Fibroblast of mammary gland (primary cell): Measurements from ENCODE around the gene TNFAIP8L3.
"Not testable (repeated sequence)": the region's sequence is repeated elsewhere in the genome, so short reads cannot be mapped to it uniquely, and the experiment has no call there.

Experiments used
- DNase-seq: peaks from one replicate; pipeline ENCODE4 v3.0.0-alpha.2; 2010; ENCODE audit warnings: low read depth
- H3K4me3 ChIP-seq: 2 replicates; pipeline ENCODE4 v1.5.1; 2011; ENCODE audit warnings: low read depth, mild to moderate bottlenecking, low read length, moderate library complexity; ENCODE audit not compliant: control insufficient read depth
- CTCF ChIP-seq: conservative IDR thresholded peaks from 2 replicates; pipeline ENCODE4 v1.5.1; 2011; ENCODE audit warnings: low read depth, low read length, inconsistent platforms; ENCODE audit not compliant: control insufficient read depth, insufficient read depth

Gene TNFAIP8L3

GRCh38 chr15:51038974-51039319 lies 55.8 kb downstream of the TNFAIP8L3 start:
- TF ChIP-seq CTCF = no peak
- no peak overlapping the region for H3K4me3 ChIP-seq
- DNase-seq = no peak

DNA sequence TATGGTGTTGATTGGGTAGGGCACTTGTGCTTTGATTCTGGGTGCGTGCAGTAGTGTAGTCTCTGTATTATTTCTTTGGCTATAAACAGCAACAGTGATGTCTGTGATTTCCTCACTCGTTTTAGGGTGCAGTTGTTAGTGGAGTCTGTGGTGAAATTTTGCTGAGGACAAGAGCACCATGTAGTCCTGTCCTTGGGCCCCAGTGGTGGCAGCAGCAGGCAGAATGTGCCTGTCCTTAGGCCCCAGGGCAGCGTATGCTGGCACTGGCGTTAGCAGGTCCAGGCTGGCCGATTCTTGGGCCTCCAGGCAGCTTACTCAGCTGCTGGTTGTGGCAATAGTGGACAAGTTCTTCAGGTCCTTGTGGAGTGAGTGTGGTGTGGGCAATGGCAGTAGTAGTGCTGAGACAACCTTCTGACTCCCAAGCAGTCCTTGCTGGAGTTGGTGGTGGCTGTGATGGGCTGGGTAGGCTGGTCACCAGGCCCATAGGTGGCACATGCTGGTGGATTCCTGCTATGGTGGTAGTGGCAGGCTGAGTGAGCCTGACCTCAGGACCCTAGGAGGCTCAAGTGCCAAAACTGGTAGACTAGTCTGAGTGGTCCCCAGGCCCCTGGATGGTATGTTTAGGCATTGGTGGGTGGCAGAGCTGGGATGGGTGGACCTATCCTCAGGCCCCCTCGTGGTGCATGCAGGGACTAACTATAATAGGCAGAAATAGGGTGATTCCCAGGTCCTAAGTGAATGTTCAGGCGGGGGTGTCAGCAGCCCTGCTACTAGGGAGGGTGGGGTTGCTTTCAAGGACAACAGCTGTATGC lies 56.3 kb downstream of the TNFAIP8L3 start:
- TF ChIP-seq CTCF = no peak

GRCh38 chr15:51037474-51037873 lies 57.2 kb downstream of the TNFAIP8L3 start:
- not testable (repeated sequence) for H3K4me3 ChIP-seq, DNase-seq

More for the DNA sequence above, 56.3 kb downstream of the TNFAIP8L3 start:
- H3K4me3 ChIP-seq = no peak overlapping the region
- no peak for DNase-seq

DNA sequence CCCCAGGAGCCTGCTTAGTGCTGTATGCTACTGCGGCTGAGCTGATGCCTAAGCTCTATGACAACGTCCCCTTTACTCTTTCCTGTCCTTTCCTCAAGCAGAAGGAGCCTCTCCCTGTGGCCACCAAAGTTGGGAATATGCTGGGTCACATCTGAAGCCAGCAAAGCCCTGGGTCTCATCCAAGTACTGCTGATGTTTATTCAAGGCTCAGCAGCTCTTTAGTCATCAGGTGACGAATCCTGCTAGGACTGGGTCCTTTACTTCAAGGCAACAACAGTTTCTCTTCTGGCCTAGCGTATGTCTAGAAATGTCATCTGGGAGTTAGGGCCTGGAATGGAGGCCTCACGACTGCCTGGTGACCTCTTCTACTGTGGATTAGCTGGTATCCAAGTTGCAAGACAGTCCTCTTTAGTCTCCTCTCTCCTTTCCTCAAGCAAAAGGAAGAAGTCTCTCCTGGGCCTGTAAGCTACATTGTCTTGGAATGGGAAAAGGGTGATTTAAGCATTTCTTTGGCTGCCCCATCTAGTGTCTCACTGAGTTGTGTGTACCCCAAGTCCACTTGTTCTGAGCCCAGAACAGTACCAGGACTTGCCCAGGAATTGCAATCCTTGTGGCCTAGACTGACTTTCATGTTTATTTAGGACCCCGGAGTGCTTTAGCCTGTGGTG lies 63.9 kb downstream of the TNFAIP8L3 start:
- no peak overlapping the region for H3K4me3 ChIP-seq
- TF ChIP-seq CTCF = no peak
- peak; percentile 89 for DNase-seq

GRCh38 chr15:51025454-51025846 lies 69.3 kb downstream of the TNFAIP8L3 start:
- TF ChIP-seq CTCF = no peak
- DNase-seq = no peak
- H3K4me3 ChIP-seq = no peak overlapping the region

- DNase-seq = peak; percentile 45
- no peak overlapping the region for H3K4me3 ChIP-seq
- TF ChIP-seq CTCF = no peak
These were observed 69.8 kb downstream of the TNFAIP8L3 start for GRCh38 chr15:51024735-51025453.

GRCh38 chr15:51023499-51023898 lies 71.2 kb downstream of the TNFAIP8L3 start:
- no peak overlapping the region for H3K4me3 ChIP-seq
- DNase-seq = no peak
- TF ChIP-seq CTCF = no peak
